GM18499 (cell line): ENCODE results near the gene TCFL5.
"Not testable (repeated sequence)": the region's sequence is repeated elsewhere in the genome, so short reads cannot be mapped to it uniquely, and the experiment has no call there.

Experiments used
- ATAC-seq: cut with Tn5 transposase; IDR thresholded peaks from one replicate; pipeline ENCODE4 v1.9.1; 2021; ENCODE audit warnings: moderate number of reproducible peaks; ENCODE audit not compliant: insufficient read depth, unreplicated experiment

TCFL5 gene

DNA sequence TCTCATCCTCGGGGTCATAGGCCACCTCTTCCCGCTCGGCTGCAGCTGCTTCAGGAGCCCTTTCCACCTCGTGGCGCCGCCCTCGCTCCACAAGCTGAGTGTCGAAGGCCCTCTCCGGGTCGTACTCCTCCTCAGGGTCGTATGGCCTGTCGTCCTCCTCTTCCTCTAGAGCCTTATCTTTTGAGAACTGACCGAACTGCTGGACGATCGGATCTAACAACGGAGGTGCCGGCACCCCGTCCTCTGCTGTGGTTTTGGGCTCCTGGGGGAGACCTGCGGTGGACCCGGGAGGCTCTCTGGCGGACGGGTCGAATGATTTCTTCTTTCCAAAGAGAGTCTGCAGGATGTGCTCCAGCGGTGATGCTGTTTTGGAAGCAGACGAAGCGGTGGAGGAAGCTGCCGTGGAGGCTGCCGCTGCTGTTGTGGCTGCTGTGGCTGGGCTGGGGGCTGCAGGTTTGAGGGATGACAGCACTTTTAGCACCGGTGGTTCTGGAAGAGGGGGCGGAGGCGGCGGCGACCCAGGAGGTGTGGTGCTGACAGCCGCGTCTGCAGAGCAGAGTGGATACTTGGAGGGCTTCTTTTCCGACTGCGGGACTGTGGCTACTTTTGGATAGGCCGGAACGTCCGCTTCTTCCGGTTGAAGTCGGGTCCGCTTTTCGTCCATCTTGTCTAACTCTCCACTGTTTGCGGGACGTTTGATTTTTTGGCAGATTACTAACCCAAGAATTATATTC, 20.2 kb upstream of the TCFL5 start:
- ATAC-seq = no peak

DNA sequence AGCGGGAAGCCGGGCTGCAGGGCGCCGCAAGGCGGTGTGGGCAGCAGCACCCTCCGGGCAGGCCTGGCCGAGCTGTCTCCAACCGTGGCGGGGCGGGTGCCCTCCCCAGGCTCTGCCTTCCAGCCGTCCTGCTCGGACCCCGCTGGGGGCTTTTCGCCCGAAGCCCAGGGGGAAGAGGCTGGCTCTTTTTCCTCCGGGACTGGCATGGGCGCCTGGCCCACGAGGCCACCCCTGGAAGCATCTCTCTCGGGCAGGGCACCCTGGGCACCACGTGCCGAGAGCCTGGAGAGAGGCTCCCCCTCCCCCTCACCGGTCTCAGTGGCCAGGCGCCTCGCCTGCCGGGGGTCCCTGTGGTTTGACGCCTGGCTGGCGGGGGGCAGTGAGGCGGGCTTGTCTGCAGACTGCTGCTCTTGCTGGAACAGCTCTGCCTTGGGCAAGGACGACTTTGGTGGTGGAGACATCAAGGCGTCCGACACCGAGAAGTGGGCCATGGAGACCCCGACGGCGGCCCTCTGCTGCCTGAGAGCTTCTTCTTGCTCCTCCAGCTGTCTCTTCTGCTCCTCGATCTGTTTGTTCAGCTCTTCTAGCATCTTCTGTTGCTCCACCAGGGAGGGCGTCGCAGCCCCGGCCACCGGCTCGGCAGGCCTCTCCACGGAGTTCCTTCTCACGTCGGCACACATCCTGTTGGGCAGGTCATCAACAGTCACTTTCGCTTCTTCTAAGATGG, 19.5 kb upstream of the TCFL5 start:
- ATAC-seq = no peak

DNA sequence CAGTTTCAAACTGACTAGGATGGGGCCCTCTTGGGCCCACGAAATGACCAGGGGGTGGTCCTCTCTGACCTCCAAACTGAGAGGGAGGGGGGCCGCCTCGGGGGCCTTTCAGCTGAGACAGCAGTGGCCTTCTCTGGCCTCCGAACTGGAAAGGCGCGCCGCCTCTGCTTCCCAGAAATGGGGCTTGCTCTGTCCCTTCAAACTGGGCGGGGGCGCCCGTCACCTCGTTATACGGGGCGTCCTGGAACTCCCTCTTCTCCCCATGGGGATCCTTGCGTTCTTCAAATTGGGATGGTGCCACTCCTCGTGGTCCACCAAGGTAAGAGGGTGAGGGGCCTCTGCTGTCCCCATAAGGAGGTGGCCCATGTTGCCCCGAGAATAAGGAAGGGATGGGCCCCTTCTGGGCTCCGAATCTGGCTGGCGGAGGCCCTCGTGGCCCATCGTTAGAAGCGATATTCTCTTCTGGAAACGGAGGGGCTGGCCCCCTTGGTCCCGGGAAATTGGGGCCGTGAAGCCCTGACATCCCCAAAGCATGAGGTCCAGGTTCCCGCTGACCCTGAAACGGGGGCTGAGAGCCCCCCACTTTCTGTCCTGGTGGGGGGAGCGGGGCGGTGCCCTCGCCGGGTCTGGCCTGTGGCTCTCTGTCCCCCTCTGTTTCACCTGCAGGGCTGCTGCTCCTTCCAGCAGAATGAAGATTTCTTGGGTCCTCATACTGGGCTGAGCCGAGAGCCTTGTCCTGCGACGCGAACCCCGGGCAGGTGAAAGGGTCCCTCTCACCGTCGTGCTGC, 18.7 kb upstream of the TCFL5 start:
- ATAC-seq = no peak

DNA sequence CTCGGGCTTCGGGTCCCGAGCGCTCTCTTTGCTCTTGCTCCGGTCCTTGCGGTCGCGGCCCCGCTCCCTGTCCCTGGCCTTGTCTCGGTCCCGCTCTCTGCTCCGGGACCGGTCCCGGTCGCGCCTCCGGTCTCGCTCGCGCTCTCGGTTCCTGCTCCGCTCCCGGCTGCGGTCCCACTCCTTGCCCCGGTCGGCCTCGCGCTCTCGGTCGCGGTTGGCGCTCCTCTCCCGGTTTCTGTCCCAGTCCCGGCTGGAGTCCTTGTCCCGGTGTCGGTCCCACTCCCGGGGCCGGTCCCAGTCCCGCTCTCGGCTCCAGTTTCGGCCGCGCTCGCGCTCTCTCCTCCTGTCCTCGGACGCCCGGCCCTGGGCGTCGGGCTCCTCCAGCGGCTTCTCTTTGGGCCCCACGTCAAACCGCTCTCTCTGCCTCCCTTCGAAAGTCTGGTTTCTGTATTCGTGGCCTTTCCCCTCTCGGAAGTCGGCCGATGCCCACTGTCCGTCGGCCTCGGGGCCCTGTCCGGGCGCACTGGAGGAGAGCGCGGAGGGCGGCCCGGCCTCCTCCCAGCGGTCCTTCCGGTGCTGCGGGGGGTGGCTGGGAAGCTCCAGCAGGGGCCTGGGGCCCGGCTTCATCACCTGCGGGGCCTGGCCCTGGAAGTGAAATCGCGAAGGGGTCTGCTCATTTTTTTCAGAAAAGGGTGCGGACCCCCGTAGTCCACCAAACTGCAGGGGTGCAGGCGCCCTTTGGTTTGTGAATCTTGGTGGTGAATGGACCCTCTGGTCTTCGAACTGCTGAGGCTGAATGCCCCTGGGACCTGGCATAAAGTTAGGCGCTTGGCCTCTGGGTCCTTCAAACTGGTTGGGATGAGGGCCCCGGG, 17.9 kb upstream of the TCFL5 start:
- no peak for ATAC-seq

DNA sequence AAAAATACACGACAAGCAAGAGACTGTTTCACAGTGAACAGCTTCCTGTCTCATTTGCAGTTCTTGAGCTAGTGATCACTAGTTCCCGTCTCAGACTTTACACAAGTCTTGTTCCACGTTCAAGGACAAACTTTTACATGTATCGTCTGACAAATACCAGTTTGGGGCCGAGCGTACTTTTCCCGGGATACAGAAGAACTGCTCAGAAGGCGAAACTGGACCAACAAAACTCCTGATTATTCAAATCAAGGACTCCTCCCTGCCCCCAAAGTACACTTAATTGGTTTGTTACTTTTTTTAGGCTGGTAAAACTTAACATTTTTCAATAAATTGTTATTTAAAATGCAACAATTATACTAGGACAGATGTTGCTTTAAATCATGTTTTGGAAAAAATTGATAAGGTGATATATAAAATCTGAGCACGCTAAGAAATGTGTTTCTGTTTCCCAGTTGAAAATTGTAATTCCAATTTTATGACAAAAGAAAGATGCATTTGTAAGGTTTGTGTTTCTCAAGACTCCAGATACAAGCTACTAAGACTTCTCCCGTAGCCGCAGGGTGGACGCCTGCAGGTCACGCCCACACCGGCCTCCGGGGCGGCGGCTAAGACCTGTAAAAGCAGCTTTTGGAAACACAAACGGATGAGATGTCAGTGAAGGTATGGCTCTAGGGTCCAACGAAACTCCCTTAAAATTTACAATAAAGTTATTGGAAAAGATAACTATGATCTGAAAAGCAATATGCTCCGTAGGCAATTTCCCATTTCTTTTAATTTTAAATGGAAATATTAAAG, 16.8 kb upstream of the TCFL5 start:
- ATAC-seq = no peak

DNA sequence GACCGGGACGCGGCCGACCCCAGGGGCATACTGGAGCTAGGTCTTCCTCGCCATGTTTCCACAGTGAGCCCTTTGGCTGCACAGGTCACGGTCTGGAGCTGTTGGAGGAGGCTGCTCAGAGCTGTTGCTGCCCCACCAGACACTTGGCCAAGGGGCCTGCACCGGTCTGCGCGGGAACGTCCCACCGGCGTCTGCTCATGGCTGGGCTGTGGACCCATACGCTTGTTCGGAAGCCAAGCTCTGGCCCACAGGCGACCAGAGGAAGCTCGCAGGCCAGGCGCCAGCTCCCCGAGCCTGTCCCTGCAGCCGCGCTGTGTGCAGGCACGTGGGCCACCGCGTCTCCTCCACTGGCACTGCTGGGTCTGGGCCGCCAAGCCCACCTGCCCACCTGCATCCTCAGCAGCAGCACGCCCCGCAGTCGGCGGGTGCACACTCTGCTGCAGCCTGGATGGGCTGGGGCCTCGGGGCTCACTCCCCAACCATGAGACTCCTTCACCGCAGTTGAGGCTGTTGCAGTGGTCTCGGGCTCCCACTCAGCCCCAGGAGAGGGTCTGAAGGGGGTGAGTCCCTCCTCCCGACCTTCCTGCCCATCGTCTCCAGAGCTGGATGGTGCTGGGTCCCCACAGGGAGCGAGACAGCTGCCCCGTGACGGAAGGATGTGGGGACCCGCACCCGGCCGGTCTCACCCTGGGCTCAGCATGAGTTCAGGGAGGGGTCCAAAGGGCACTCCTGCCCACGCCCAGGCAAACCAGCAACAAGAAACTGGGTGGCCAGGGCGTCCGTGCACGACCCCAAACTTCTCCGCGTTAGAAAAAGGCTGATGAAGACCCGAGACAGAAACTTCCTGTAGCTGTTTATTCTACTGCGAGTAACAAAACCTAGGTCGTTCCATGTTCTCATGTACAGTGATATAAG, 15.5 kb upstream of the TCFL5 start:
- no peak for ATAC-seq

DNA sequence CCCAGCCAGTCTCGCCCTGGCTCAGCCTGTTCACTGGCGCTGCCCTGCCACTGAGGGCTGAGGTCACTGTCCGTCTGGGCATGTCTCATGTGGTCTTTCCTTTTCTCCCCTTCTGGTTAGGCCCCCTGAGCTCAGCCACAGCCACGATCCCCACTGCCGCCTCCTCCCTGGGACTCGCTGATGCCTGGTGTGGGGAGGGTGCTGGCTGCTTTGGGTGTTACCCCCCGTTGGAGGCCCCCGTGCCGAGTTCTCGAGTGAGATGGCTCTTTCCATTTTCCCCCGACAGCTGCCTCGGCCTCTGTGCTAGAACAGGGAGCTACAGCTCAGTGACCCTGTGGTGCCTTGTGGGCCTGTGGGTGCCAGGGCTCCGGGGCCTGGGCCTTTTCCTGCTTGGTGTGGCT, 14.9 kb upstream of the TCFL5 start:
- no peak for ATAC-seq

DNA sequence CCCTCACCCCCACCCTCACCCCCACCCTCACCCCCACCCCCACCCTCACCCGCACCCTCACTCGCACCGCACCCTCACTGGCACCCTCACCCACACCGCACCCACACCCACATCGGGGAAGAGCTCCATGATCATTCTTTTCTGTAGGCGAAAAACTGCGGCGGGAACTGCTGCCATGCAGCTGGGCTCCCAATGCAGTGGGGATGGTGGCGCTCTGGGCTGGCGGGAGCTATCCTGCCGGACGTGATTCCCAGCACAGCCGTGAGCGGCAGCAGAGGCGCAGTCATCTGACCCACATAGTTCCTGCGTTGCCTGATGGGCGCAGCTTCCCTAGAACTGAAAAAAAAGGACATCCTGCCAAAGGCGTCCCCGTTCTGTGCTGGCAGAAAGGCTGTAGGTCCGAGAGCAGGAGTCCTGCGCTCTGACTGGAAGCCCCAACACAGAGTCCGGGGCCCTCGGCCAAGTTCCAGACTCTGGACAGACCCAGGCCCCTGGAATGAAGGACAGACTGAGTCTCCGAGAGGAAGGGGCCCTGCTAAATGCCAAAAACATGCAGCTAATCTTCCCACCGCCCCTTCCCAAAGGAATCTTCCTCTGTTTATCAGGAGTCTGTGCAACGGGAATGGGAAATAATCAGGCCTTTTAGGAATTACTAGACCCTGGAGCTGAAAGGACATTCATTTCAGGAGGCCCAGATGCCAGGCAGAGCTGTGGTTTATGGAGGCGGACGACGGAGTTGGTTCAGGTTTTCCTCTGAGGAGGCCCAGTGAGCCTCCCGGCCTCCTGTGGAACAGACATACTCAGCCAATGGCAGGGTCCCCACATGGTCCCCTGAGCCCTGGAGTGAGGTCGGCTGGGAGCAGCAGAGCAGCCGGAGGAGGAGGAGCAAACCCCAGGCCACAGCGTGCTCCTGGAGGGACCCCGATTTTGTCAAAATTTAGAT, 14.1 kb upstream of the TCFL5 start:
- ATAC-seq = no peak

DNA sequence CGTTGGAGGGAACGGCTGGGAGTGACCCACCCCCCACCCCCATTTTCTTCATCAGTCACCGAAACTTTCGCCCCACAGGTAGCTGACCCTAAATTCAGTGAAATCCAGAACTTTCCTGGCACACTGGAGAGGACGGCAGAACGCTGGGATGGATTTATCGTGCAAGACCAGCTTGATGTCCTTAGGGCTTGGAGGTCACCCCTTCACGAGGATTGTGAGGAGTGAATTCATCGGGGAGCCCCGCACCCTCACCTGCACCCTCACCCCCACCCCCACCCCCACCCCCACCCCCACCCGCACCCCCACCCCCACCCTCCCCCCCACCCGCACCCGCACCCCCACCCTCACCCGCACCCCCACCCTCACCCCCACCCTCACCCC, 13.3 kb upstream of the TCFL5 start:
- no peak for ATAC-seq

DNA sequence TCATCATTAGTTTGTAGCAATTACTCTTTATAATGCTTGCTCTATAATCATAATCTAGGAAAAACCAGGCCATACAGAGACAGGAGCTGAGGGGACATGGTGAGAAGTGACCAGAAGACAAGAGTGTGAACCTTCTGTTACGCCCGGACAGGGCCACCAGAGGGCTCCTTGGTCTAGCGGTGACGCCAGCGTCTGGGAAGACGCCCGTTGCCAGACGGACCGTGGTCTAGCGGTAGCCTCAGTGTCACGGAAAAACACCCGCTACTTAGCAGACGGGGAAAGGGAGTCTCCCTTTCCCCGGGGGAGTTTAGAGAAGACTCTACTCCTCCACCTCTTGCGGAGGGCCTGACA, 12.0 kb upstream of the TCFL5 start:
- ATAC-seq = not testable (repeated sequence)

DNA sequence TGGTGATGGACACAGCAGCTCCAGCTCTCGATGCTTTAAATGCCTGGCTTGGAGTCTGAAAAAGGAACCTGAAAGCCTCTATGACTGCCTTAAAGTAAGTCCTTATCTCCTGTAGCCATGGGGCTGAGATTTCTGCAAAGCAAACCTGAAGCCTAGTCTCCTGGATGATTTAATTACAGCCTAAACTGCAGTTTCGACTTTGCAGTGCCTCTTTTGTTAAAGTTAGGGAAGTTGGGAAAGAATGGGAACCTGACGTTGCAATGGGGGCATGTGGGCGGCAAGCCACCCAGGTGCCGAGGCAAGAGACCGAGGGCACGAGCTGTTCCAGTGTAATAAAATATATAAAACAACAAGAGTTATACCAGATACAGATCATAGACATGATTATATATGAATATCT, 11.7 kb upstream of the TCFL5 start:
- no peak for ATAC-seq

DNA sequence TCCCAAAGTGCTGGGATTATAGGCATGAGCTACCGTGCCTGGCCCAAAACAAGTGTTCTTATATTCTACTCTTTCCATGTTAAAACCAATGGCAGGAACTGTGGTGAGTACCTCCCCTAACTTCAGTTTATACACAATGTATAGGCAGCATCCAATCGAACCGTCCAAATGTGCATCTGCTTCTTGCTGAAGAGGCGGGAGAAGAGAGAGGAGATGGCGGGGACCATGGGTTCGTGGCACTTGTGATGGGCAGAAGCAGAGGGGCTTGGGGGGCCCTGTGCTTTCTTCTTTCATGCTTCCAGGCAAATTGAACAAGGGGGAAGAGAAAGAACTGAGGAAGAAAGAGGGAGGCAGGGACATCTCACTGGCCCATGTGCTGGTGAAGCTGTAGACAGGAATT, 11.2 kb upstream of the TCFL5 start:
- ATAC-seq = no peak

DNA sequence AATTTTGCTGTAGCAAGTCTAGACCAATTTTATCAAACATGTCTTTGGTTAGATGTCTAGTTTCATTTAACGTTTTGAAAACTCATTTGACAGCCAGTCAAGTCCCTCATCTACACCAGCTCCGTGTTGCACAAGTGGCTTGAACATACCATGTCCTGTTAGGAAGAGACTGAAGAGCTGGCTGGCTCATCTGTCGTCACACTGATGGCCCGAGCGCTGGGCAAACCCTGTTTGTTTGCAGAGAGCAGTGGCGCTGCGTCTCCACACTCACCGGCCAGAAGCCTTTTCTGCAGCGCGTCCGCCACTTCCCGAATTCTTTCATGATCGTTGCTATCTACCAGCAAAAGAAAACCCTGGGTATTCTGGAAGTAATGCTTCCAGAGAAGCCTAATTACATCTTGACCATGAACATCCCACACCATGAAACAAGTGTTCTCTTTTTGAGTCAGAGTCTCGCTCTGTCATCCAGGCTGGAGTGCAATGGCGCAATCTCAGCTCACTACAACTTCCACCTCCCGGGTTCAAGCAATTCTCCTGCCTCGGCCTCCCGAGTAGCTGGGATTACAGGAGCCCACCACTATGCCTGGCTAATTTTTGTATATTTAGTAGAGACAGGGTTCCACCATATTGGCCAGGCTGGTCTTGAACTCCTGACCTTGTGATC, 10.7 kb upstream of the TCFL5 start:
- ATAC-seq = no peak

DNA sequence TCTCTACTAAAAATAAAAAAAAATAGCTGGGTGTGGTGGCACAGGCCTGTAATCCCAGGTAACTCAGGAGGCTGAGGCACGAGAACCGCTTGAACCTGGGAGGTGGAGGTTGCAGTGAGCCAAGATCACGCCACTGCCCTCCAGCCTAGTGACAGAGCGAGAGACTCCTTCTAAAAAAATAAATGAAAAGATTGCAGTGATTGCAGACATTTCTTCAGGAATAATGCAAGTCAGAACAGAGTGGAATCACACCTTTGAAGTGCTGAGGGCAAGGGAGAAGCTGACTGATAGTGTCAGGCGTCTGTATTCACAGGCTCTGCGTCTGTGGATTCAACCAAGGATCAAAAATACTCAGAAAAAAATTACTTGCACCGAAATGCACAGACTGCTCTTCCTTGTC, 2.6 kb upstream of the TCFL5 start:
- ATAC-seq = no peak

DNA sequence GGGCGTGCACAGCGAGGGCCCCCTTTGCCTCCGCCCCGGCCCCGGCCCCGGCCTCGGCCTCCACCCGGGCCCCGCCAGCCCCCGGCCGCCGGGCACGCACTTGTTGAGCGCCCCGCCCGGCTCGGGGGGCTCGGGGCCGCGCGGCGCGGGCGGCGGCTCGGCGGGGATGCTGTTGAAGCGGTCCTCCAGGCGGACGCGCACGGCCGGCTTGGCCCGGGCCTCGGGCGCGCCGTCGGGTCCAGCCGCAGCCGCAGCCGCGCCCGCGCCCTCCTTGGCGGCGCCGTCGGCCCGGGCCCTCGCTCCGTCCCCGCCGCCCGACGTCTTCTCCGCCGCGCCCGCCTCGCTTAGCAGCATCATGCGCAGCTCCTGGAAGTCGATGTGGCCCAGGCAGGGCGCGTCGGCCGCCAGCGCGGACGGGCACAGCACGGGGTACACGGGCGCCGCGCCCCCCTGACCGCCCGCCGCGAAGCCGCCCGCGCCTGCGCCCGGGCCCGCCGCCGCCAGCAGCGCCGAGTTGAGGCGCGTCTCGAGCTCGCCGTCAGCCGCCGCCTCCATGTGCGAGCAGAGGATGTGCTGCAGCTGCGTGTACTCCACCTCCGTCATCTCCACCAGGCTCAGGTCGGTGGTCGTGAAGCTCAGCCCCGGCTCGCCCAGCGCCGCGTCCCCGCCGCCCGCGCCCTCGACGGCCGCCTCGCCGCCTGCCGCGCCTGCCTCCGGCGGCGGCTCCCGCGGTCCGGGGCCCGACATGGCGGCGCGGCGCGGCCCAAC, 514 bp downstream of the TCFL5 start:
- ATAC-seq = no peak

DNA sequence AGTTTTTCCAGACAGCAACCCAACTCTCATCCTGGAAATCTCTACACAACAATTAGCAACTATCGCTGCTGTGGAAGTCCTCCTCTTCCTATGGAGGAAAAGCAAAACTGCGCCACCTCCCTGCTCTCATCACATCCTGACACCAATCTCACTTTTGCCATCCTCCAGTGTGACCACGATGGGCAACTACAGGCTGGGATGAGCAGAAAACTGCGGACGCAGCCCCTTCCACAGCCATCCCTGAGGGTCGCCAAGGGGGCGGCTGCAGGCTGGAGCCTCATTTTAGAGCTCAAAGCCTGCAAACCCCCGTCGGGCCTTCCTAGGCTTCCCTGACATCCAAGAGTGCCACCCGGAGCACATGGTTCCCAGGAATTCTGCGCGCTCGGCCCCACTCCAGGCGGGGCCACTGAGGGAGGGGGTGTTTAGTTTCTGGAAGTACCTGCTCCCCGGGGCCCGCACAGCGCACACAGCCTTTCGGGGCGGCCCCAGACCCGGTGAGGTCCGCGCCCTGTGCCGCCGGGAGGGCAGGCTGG, 1.2 kb downstream of the TCFL5 start:
- ATAC-seq = no peak
